CD4-positive, alpha-beta T cell (primary cell): ENCODE results near the gene ANKRD6. TPM values are rescaled to one million over a fixed set of nuclear protein-coding genes. Genes with fewer than 3 reads are reported as not detected.

Experiments
- ATAC-seq: fragments of 200-7000 bp; cut with Tn5 transposase; one replicate; pipeline ENCODE4 v1.10.0; 2022; ENCODE audit warnings: mild to moderate bottlenecking; ENCODE audit not compliant: poor library complexity
- CTCF ChIA-PET: fragments of 350-600 bp; sonication (Branson Sonifier 250); formaldehyde crosslinking; loops from one replicate; lab custom pipeline; 2021; ENCODE audit warnings: antibody characterized with exemption, inconsistent platforms; lab: Charles Lee
- POLR2A ChIA-PET: fragments of 350-600 bp; sonication (Branson Sonifier 250); formaldehyde crosslinking; loops from one replicate; lab custom pipeline; 2021; ENCODE audit warnings: antibody characterized with exemption, inconsistent platforms; lab: Charles Lee
- DNase-seq, 14 experiments: peaks; one replicate each; pipeline ENCODE4 v3.0.0-alpha.2; 2013 to 2020; ENCODE audit warnings: mixed read lengths in 2 of 14
- H3K27ac ChIP-seq, 2 donors: one replicate each; pipeline versions ENCODE4 v1.5.1 to v1.7.0; 2013; ENCODE audit warnings: low read length in 2 of 2, low read depth in 1 of 2, mild to moderate bottlenecking in 1 of 2
- H3K27me3 ChIP-seq, 2 experiments: 1 replicate in 1 of 2; 2 replicates in 1 of 2; pipeline versions ENCODE4 v1.6.1 to v1.7.0; 2013; ENCODE audit warnings: low read length in 2 of 2, control low read depth in 1 of 2, mild to moderate bottlenecking in 1 of 2, moderate library complexity in 1 of 2; ENCODE audit not compliant: insufficient read depth in 2 of 2, control insufficient read depth in 1 of 2
- H3K36me3 ChIP-seq: one replicate; pipeline ENCODE4 v1.6.1; 2013; ENCODE audit warnings: low read length, control low read depth; ENCODE audit not compliant: insufficient read depth
- H3K4me1 ChIP-seq: one replicate; pipeline ENCODE4 v1.6.1; 2013; ENCODE audit warnings: low read length, control low read depth; ENCODE audit not compliant: insufficient read depth
- H3K4me3 ChIP-seq: one replicate; pipeline ENCODE4 v1.5.1; 2013; ENCODE audit warnings: mild to moderate bottlenecking, low read length, moderate library complexity
- H3K9me3 ChIP-seq, 2 experiments: 1 replicate in 1 of 2; 2 replicates in 1 of 2; pipeline versions ENCODE4 v1.6.1 to v1.7.0; 2013; ENCODE audit warnings: low read length in 2 of 2, mild to moderate bottlenecking in 2 of 2, control low read depth in 1 of 2, moderate library complexity in 1 of 2; ENCODE audit not compliant: control insufficient read depth in 1 of 2, insufficient read depth in 1 of 2
- H3K27ac Mint-ChIP-seq: one replicate; pipeline ENCODE4 v1.8.0; 2020; ENCODE audit warnings: mixed read lengths
- H3K27me3 Mint-ChIP-seq: one replicate; pipeline ENCODE4 v1.8.0; 2021; ENCODE audit warnings: mixed read lengths
- H3K36me3 Mint-ChIP-seq: one replicate; pipeline ENCODE4 v1.8.0; 2021; ENCODE audit warnings: low read depth, mixed read lengths
- H3K4me1 Mint-ChIP-seq: one replicate; pipeline ENCODE4 v1.8.0; 2021; ENCODE audit warnings: low read depth, mixed read lengths
- H3K4me3 Mint-ChIP-seq: one replicate; pipeline ENCODE4 v1.8.0; 2020; ENCODE audit warnings: mild to moderate bottlenecking, mixed read lengths
- H3K9me3 Mint-ChIP-seq: one replicate; pipeline ENCODE4 v1.8.0; 2020; ENCODE audit warnings: mixed read lengths
- CTCF ChIP-seq: fragments of 200-600 bp; IDR thresholded peaks from one replicate; pipeline ENCODE4 v1.8.0; 2022; ENCODE audit warnings: antibody characterized with exemption, mild to moderate bottlenecking
- intact Hi-C, 2 experiments: fragments of 100-400 bp; cut with DNase I in 1 of 2; cut with micrococcal nuclease in 1 of 2; formaldehyde crosslinking; loops; one replicate each; pipeline versions ENCODE4 v1.15.1 to v1.9.0; 2023 to 2025; cut with DNase I, micrococcal nuclease
- total RNA-seq, 174 experiments: library from RNA in 2 of 174; stranded (reverse) in 2 of 174; gene quantifications; one replicate each; pipeline ENCODE4 v1.2.3 and lab custom pipeline; 2021 to 2026

The ANKRD6 gene
- total RNA-seq, 2 experiments from 2014 or later, result 3.8 to 4.8 TPM

GRCh38 chr6:89604653-89605052, 171.7 kb downstream of the ANKRD6 start:
- Mint-ChIP-seq H3K9me3 (no peaks in the 10 kb centered on the region), H3K27me3 (no peaks in the 10 kb centered on the region), H3K4me1 (no peaks in the 10 kb centered on the region), H3K36me3 (no peaks in the 10 kb centered on the region), H3K27ac (no peak overlapping the region), H3K4me3 (no peak overlapping the region)
- DNase-seq (no peak), ATAC-seq (no peak)
- intact Hi-C loops, result no loop called here
- H3K4me3 ChIP-seq, result no peak overlapping the region
- no peaks in the 10 kb centered on the region for H3K36me3 ChIP-seq
- H3K27ac ChIP-seq, result no peak overlapping the region
- ChIA-PET CTCF (interaction anchor here (1.0 kb wide), 1 partner anchor 13 kb away, joined by 3 read pairs; no protein-coding TSS in a partner anchor), POLR2A (no interaction called here)
- H3K27me3 ChIP-seq, result no peaks in the 10 kb centered on the region
- no peaks in the 10 kb centered on the region for H3K4me1 ChIP-seq
- no peak for TF ChIP-seq CTCF
- H3K9me3 ChIP-seq, result no peaks in the 10 kb centered on the region

GRCh38 chr6:89605861-89606260, 172.9 kb downstream of the ANKRD6 start:
- ChIA-PET CTCF (interaction anchor here (0.6 kb wide), 1 partner anchor 105 kb away, joined by 3 read pairs; no protein-coding TSS in a partner anchor), POLR2A (no interaction called here)
- H3K27me3 Mint-ChIP-seq, result no peaks in the 10 kb centered on the region
- Histone ChIP-seq H3K27me3 (no peaks in the 10 kb centered on the region), H3K9me3 (no peaks in the 10 kb centered on the region), H3K4me1 (no peaks in the 10 kb centered on the region), H3K27ac (no peak overlapping the region), H3K36me3 (no peaks in the 10 kb centered on the region), H3K4me3 (no peak overlapping the region)
- TF ChIP-seq CTCF, result no peak
- no peak overlapping the region for H3K4me3 Mint-ChIP-seq
- no peaks in the 10 kb centered on the region for H3K9me3 Mint-ChIP-seq
- no peaks in the 10 kb centered on the region for H3K4me1 Mint-ChIP-seq
- intact Hi-C loops, result no loop called here
- no peaks in the 10 kb centered on the region for H3K36me3 Mint-ChIP-seq
- ATAC-seq (no peak), DNase-seq (no peak)
- no peak overlapping the region for H3K27ac Mint-ChIP-seq

GRCh38 chr6:89610149-89610642, 177.2 kb downstream of the ANKRD6 start:
- peak; percentile 67 to 87 (median 75) for DNase-seq
- intact Hi-C loops, result loop anchor here (1.0 to 2.0 kb wide), 5 partner anchors 177 to 628 kb away; partner anchors contain the start of gene ANKRD6 (in 1 of the 2)
- POLR2A ChIA-PET, result interaction anchor here (2.1 kb wide), 1 partner anchor 178 kb away, joined by 4 read pairs; no protein-coding TSS in a partner anchor

More at GRCh38 chr6:89610149-89610642, 177.2 kb downstream of the ANKRD6 start:
- Mint-ChIP-seq H3K9me3 (no peaks in the 10 kb centered on the region), H3K27me3 (no peaks in the 10 kb centered on the region), H3K4me3 (no peak overlapping the region), H3K27ac (no peak overlapping the region), H3K4me1 (no peaks in the 10 kb centered on the region), H3K36me3 (no peaks in the 10 kb centered on the region)
- Histone ChIP-seq H3K4me3 (no peak overlapping the region), H3K27me3 (no peaks in the 10 kb centered on the region), H3K9me3 (no peaks in the 10 kb centered on the region), H3K27ac (no peak overlapping the region), H3K36me3 (no peaks in the 10 kb centered on the region), H3K4me1 (no peaks in the 10 kb centered on the region)
- peak; percentile 86 for TF ChIP-seq CTCF
- peak; percentile 77 for ATAC-seq
- CTCF ChIA-PET, result interaction anchor here (0.6 to 1.8 kb wide), 3 partner anchors 28 to 238 kb away, joined by 4 to 6 read pairs (median 6); partner anchors contain the start of gene LYRM2
